H1 (cell line): Measurements from ENCODE around the gene RO60. TPM values are rescaled to one million over a fixed set of nuclear protein-coding genes. Genes with fewer than 3 reads are reported as not detected.
A peak's percentile ranks its signal among the peaks of the same experiment; 100 is the strongest.

Experiments
- HDAC2 ChIP-seq, 2 experiments: fragments of 300-600 bp in 1 of 2; sonication (generic) in 1 of 2; IDR thresholded peaks; 2 replicates each; pipeline ENCODE4 v1.6.1; 2011 to 2012; ENCODE audit warnings: low read depth in 2 of 2, low read length in 2 of 2, mild to moderate bottlenecking in 2 of 2, moderate library complexity in 2 of 2, borderline replicate concordance in 1 of 2, inconsistent platforms in 1 of 2
- POLR2A ChIP-seq, 2 experiments: IDR thresholded peaks; 1 replicate in 1 of 2; 2 replicates in 1 of 2; pipeline ENCODE4 v1.6.1; 2011; ENCODE audit warnings: low read depth in 2 of 2, low read length in 2 of 2, mild to moderate bottlenecking in 2 of 2; ENCODE audit errors: control extremely low read depth in 1 of 2
- SIN3A ChIP-seq, 2 experiments: IDR thresholded peaks in 1 of 2; conservative IDR thresholded peaks in 1 of 2; 2 replicates each; pipeline ENCODE4 v1.6.1; 2011 to 2012; ENCODE audit warnings: low read length in 2 of 2, improper control_type of control experiment in 1 of 2, low read depth in 1 of 2, mild to moderate bottlenecking in 1 of 2
- polyA plus RNA-seq, 7 experiments: library from polyadenylated mRNA; depleted of rRNA in 3 of 7; stranded (reverse) in 5 of 7; unstranded in 2 of 7; fragments of >200 nt in 5 of 7; fragments of 200-250 nt in 2 of 7; gene quantifications; 1 replicate in 5 of 7; 2 replicates in 1 of 7; 4 replicates in 1 of 7; pipeline versions ENCODE4 v1.2.1 to v1.2.3, GENCODE V29; 2011 to 2013; ENCODE audit warnings: missing spikeins in 2 of 7, mixed read lengths in 2 of 7
- total RNA-seq: library from RNA; stranded (reverse); fragmentation: NEBNext Ultra II Directional; extraction: Animal tissue kit (Norgen Biotek cat#: 25700); gene quantifications from 2 replicates; pipeline ENCODE4 v1.2.1, GENCODE V29; 2021

The RO60 gene
- total and polyA plus RNA-seq, 2 of the 8 experiments (the other 6 are each of a cell fraction or from before 2014, with no cell fraction given), result 13.6 to 103 TPM

- TF ChIP-seq HDAC2 (IDR thresholded peaks at IDR 0.05; ENCODE audit: borderline replicate concordance in 1 of 2, low read depth in 2 of 2, low read length in 2 of 2), result peak in 1 of 2 experiments; percentile 87; a peak in 3 of 4 replicates
- peak in 1 of 2 experiments; percentile 74; a peak in 2 of 4 replicates for TF ChIP-seq SIN3A (conservative IDR thresholded peaks at IDR 0.05 in 1 of 2, IDR thresholded peaks at IDR 0.05 in 1 of 2; ENCODE audit: low read depth in 1 of 2, low read length in 2 of 2)
- TF ChIP-seq POLR2A (IDR thresholded peaks at IDR 0.05; ENCODE audit: control extremely low read depth in 1 of 2, low read depth in 2 of 2, low read length in 2 of 2), result peak; percentile 59 to 90
These were observed at the start of gene RO60, which contains the start of gene UCHL5 (continued) for GRCh38 chr1:193059282-193060114.
